Naive B cell (primary cell): Measurements from ENCODE around the gene AQR. TPM values are rescaled to one million over a fixed set of nuclear protein-coding genes. Genes with fewer than 3 reads are reported as not detected.

Experiments used
- ATAC-seq, 2 donors: fragments of 150-1000 bp; cut with Tn5 transposase; 2 replicates each; pipeline ENCODE4 v1.10.0; 2021; ENCODE audit warnings: low read depth in 2 of 2, mild to moderate bottlenecking in 2 of 2, moderate library complexity in 2 of 2
- DNase-seq: peaks from one replicate; pipeline ENCODE4 v3.0.0; 2022
- H3K27ac Mint-ChIP-seq, 6 donors: one replicate each; pipeline ENCODE4 v1.8.0; 2020 to 2022; ENCODE audit warnings: mild to moderate bottlenecking in 6 of 6, mixed read lengths in 6 of 6, moderate library complexity in 5 of 6, inconsistent platforms in 2 of 6
- H3K27me3 Mint-ChIP-seq, 3 donors: one replicate each; pipeline ENCODE4 v1.8.0; 2021 to 2022; ENCODE audit warnings: mixed read lengths in 3 of 3, mild to moderate bottlenecking in 1 of 3
- H3K36me3 Mint-ChIP-seq, 2 donors: one replicate each; pipeline ENCODE4 v1.8.0; 2020 to 2022; ENCODE audit warnings: mixed read lengths in 2 of 2, inconsistent platforms in 1 of 2, mild to moderate bottlenecking in 1 of 2
- H3K4me1 Mint-ChIP-seq, 3 donors: one replicate each; pipeline ENCODE4 v1.8.0; 2020 to 2022; ENCODE audit warnings: mixed read lengths in 3 of 3, inconsistent platforms in 1 of 3, mild to moderate bottlenecking in 1 of 3, moderate library complexity in 1 of 3
- H3K4me3 Mint-ChIP-seq, 8 donors: one replicate each; pipeline ENCODE4 v1.8.0; 2020 to 2022; ENCODE audit warnings: mild to moderate bottlenecking in 8 of 8, mixed read lengths in 8 of 8, moderate library complexity in 8 of 8, inconsistent platforms in 2 of 8
- H3K9me3 Mint-ChIP-seq, 7 donors: one replicate each; pipeline ENCODE4 v1.8.0; 2020 to 2022; ENCODE audit warnings: mixed read lengths in 7 of 7, mild to moderate bottlenecking in 5 of 7, inconsistent platforms in 2 of 7, moderate library complexity in 1 of 7
- polyA plus RNA-seq, 6 donors: library from polyadenylated mRNA; unstranded; fragments of 300-500 nt; fragmentation: Illumina TruSeq; gene quantifications; one replicate each; pipeline ENCODE4 v1.2.3, GENCODE V29; 2021; ENCODE audit warnings: low read depth in 6 of 6

AQR gene
- polyA plus RNA-seq, 6 donors from 2014 or later, result 6.3 to 16.6 (median 11.2) TPM

GRCh38 chr15:34851751-34852150 lies 117.8 kb downstream of the AQR start:
- Mint-ChIP-seq H3K27me3 (no peaks in the 10 kb centered on the region), H3K36me3 (peaks cover 12 to 13% of the 10 kb centered on the region in 2 donors), H3K4me3 (peak overlapping the region in 4 of 8 donors; percentile 9 to 61 (median 36)), H3K9me3 (peaks cover 0 to 15% (median 3%) of the 10 kb centered on the region in 7 donors), H3K27ac (peak overlapping the region; percentile 50 to 83 (median 74)), H3K4me1 (peaks cover 10 to 34% (median 20%) of the 10 kb centered on the region in 3 donors)
- ATAC-seq (peak; percentile 74 to 77), DNase-seq (peak; percentile 9)

GRCh38 chr15:34851007-34851406 lies 118.5 kb downstream of the AQR start:
- peak overlapping the region; percentile 1 to 91 (median 74) for H3K27ac Mint-ChIP-seq
- H3K9me3 Mint-ChIP-seq, result peaks cover 0 to 15% (median 3%) of the 10 kb centered on the region in 7 donors
- H3K4me3 Mint-ChIP-seq, result peak overlapping the region in 4 of 8 donors; percentile 9 to 65 (median 39)
- DNase-seq (no peak), ATAC-seq (no peak)
- H3K36me3 Mint-ChIP-seq, result peaks cover 10 to 13% of the 10 kb centered on the region in 2 donors
- peaks cover 10 to 34% (median 20%) of the 10 kb centered on the region in 3 donors for H3K4me1 Mint-ChIP-seq
- no peaks in the 10 kb centered on the region for H3K27me3 Mint-ChIP-seq

DNA sequence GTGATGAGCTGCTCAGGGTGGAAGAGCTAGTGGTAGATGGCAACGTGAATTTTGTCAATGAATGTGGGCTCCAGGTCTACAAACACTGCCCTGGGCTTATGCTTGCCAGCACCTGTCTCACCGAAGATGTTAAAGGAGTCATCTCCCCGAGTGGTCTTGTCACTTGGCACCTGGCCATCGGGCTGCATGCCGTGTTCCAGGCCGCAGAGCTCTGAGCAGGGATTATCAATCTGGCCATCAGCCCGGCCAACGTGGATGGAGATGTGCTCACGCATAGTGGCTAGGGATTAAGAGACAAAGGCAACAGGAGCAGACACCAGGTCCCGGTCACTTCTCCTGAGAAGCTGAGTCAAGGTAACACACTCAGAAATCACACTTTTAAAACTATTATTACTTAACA lies 119.4 kb downstream of the AQR start:
- Mint-ChIP-seq H3K4me1 (peaks cover 10 to 34% (median 20%) of the 10 kb centered on the region in 3 donors), H3K4me3 (no peak overlapping the region), H3K36me3 (peaks cover 6 to 11% of the 10 kb centered on the region in 2 donors), H3K27me3 (no peaks in the 10 kb centered on the region), H3K27ac (peak overlapping the region in 1 of 6 donors; percentile 67), H3K9me3 (peaks cover 0 to 15% (median 3%) of the 10 kb centered on the region in 7 donors)
- ATAC-seq, result no peak
- DNase-seq, result no peak

- Mint-ChIP-seq H3K4me1 (peaks cover 10 to 34% (median 17%) of the 10 kb centered on the region in 3 donors), H3K4me3 (no peak overlapping the region), H3K36me3 (peaks cover 2 to 4% of the 10 kb centered on the region in 2 donors), H3K27ac (peak overlapping the region in 3 of 6 donors; percentile 24 to 81 (median 67)), H3K27me3 (no peaks in the 10 kb centered on the region), H3K9me3 (peaks cover 0 to 15% (median 3%) of the 10 kb centered on the region in 7 donors)
- DNase-seq (no peak), ATAC-seq (no peak)
These were observed 120.1 kb downstream of the AQR start for GRCh38 chr15:34849364-34849959.

GRCh38 chr15:34847598-34847997 lies 121.9 kb downstream of the AQR start:
- peaks cover 10 to 27% (median 15%) of the 10 kb centered on the region in 3 donors for H3K4me1 Mint-ChIP-seq
- no peaks in the 10 kb centered on the region for H3K36me3 Mint-ChIP-seq
- ATAC-seq (no peak), DNase-seq (no peak)
- H3K9me3 Mint-ChIP-seq, result peaks cover 0 to 15% (median 3%) of the 10 kb centered on the region in 7 donors
- H3K27me3 Mint-ChIP-seq, result no peaks in the 10 kb centered on the region
- no peak overlapping the region for H3K4me3 Mint-ChIP-seq
- H3K27ac Mint-ChIP-seq, result no peak overlapping the region

GRCh38 chr15:34841262-34841725 lies 128.2 kb downstream of the AQR start:
- no peaks in the 10 kb centered on the region for H3K4me1 Mint-ChIP-seq
- ATAC-seq, result no peak
- H3K36me3 Mint-ChIP-seq, result no peaks in the 10 kb centered on the region
- H3K9me3 Mint-ChIP-seq, result no peaks in the 10 kb centered on the region
- no peak overlapping the region for H3K4me3 Mint-ChIP-seq
- DNase-seq, result no peak
- H3K27ac Mint-ChIP-seq, result no peak overlapping the region
- H3K27me3 Mint-ChIP-seq, result peaks cover 0 to 5% (median 0%) of the 10 kb centered on the region in 3 donors

DNA sequence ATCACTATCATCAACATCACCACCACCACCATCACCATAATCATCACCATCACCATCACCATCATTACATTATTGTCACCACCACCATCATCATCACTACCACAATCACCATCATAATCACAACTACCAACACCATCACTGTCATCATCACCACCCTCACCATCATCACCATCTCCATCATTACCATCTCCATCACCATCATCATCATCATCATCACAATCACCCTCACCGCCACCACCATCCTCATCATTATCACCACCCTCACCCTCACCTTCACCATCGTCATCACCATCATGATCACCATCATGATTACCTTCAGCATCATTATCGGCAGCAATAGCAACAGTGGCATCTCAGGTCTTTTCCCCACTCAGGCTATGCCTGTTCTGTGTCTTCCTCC lies 131.3 kb downstream of the AQR start:
- H3K4me3 Mint-ChIP-seq, result no peak overlapping the region
- no peak overlapping the region for H3K27ac Mint-ChIP-seq
- peaks cover 0 to 12% of the 10 kb centered on the region in 2 donors for H3K36me3 Mint-ChIP-seq
- no peak for DNase-seq
- H3K27me3 Mint-ChIP-seq, result peaks cover 0 to 19% (median 14%) of the 10 kb centered on the region in 3 donors
- no peak for ATAC-seq
- H3K9me3 Mint-ChIP-seq, result peaks cover 0 to 20% (median 8%) of the 10 kb centered on the region in 7 donors
- H3K4me1 Mint-ChIP-seq, result no peaks in the 10 kb centered on the region

- peaks cover 0 to 20% (median 9%) of the 10 kb centered on the region in 7 donors for H3K9me3 Mint-ChIP-seq
- no peak overlapping the region for H3K27ac Mint-ChIP-seq
- no peaks in the 10 kb centered on the region for H3K4me1 Mint-ChIP-seq
- no peak overlapping the region for H3K4me3 Mint-ChIP-seq
- peaks cover 0 to 19% (median 14%) of the 10 kb centered on the region in 3 donors for H3K27me3 Mint-ChIP-seq
- ATAC-seq (no peak), DNase-seq (no peak)
- peaks cover 0 to 12% of the 10 kb centered on the region in 2 donors for H3K36me3 Mint-ChIP-seq
These were observed 132.1 kb downstream of the AQR start for GRCh38 chr15:34837246-34838016.

- Mint-ChIP-seq H3K4me1 (no peaks in the 10 kb centered on the region), H3K36me3 (no peaks in the 10 kb centered on the region), H3K4me3 (no peak overlapping the region), H3K9me3 (peaks cover 0 to 3% (median 0%) of the 10 kb centered on the region in 7 donors), H3K27me3 (peaks cover 0 to 23% (median 12%) of the 10 kb centered on the region in 3 donors), H3K27ac (no peak overlapping the region)
- no peak for DNase-seq
- no peak for ATAC-seq
These were observed 141.2 kb downstream of the AQR start for GRCh38 chr15:34828145-34828911.

GRCh38 chr15:34821831-34822230 lies 147.7 kb downstream of the AQR start:
- ATAC-seq, result no peak
- no peaks in the 10 kb centered on the region for H3K4me1 Mint-ChIP-seq
- no peaks in the 10 kb centered on the region for H3K36me3 Mint-ChIP-seq
- no peak for DNase-seq
- peak overlapping the region in 1 of 6 donors; percentile 17 for H3K27ac Mint-ChIP-seq
- H3K4me3 Mint-ChIP-seq, result no peak overlapping the region
- no peaks in the 10 kb centered on the region for H3K9me3 Mint-ChIP-seq
- H3K27me3 Mint-ChIP-seq, result peaks cover 45 to 66% (median 50%) of the 10 kb centered on the region in 3 donors

DNA sequence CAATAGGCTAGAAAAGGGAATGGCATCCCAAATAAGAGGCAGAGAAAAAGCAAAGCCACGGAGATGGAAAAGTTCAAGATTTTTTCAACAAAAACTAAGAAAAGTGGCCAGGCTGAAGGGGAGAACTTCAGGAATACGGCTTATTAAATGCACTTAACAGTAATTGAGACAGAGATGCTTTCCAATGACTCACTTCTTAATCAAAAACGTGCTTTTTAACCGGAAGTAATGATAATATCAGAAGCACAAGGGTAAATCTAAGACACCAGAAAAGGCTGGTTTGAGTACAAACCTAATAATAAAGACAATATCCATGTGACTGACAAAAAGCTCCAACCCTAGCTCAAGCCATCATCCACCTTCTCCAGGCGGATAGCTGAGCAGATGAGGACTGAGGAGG lies 149.4 kb downstream of the AQR start:
- Mint-ChIP-seq H3K4me3 (no peak overlapping the region), H3K36me3 (no peaks in the 10 kb centered on the region), H3K9me3 (no peaks in the 10 kb centered on the region), H3K4me1 (no peaks in the 10 kb centered on the region), H3K27ac (no peak overlapping the region), H3K27me3 (peaks cover 45 to 62% (median 46%) of the 10 kb centered on the region in 3 donors)
- ATAC-seq (no peak), DNase-seq (no peak)

- Mint-ChIP-seq H3K27me3 (peaks cover 46 to 69% (median 49%) of the 10 kb centered on the region in 3 donors), H3K4me1 (no peaks in the 10 kb centered on the region), H3K27ac (peak overlapping the region in 1 of 6 donors; percentile 71), H3K9me3 (no peaks in the 10 kb centered on the region), H3K36me3 (no peaks in the 10 kb centered on the region), H3K4me3 (no peak overlapping the region)
- ATAC-seq (no peak), DNase-seq (no peak)
These were observed 151.0 kb downstream of the AQR start for GRCh38 chr15:34818526-34818925.

DNA sequence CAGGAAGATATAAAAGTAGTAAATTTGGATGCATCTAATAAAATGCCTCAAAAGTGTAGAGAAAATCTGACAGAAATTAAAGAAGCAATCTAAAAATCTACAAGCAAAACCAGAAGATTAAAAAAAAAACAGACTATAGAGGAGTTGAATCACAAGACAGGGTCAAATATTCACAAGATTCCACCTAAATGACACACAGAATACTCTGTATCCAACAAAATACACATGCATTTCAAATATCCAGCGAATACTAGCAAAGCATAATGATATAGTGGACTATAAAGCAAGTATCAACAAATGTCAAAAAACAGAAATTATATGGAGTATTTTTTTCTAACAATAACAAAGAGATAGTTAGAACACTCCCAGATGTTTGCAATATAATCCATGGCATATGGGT lies 153.7 kb downstream of the AQR start:
- H3K27me3 Mint-ChIP-seq, result peaks cover 33 to 61% (median 39%) of the 10 kb centered on the region in 3 donors
- ATAC-seq (no peak), DNase-seq (no peak)
- H3K4me1 Mint-ChIP-seq, result no peaks in the 10 kb centered on the region
- H3K27ac Mint-ChIP-seq, result no peak overlapping the region
- no peaks in the 10 kb centered on the region for H3K36me3 Mint-ChIP-seq
- H3K4me3 Mint-ChIP-seq, result no peak overlapping the region
- peaks cover 0 to 2% (median 0%) of the 10 kb centered on the region in 7 donors for H3K9me3 Mint-ChIP-seq
